CD4-positive, alpha-beta T cell treated with Interleukin-10 for 1 hour (primary cell): Measurements from ENCODE around the gene NXPH1.
A peak's percentile ranks its signal among the peaks of the same experiment; 100 is the strongest.

Experiments used
- DNase-seq: peaks from one replicate; pipeline ENCODE4 v3.0.0-alpha.2; 2020

The NXPH1 gene

DNA sequence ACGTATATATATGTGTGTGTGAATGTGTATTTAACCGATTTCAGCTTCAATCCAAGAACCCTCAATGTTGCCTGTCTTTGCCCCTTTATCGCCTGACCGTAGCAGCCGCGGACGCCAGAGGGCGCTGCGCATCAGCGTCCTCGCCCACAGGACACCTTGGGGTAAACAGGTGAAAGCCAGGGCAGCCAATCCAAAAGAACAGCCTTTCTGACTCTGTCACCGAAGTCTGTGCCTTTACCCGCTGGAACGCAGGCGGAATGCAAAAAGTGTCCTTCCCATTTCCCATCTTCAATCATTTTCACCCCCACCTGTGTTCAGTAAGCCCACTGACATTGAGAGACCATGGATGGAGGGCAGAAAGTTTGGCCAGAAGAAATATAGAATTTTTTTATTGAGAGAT, 3.6 kb downstream of the NXPH1 start:
- peak; percentile 34 for DNase-seq

DNA sequence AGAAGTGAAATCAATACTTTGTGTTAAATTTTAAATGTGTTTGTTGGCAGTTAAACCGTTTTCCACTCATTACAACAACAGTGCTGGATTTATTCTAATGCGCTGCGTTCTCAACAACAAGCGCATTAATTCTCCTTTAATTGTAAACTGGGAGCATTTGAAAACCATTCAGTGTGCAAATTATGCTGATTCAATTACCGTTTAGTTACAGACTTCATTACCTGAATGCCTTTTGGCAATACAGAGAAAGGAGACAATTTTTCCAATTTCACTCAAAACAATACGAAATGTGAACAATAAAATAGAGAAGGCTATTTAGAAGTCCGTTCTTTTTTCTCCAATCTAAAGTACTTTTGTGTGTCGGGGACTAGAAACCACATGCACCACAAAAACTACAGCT, 4.2 kb downstream of the NXPH1 start:
- no peak for DNase-seq

DNA sequence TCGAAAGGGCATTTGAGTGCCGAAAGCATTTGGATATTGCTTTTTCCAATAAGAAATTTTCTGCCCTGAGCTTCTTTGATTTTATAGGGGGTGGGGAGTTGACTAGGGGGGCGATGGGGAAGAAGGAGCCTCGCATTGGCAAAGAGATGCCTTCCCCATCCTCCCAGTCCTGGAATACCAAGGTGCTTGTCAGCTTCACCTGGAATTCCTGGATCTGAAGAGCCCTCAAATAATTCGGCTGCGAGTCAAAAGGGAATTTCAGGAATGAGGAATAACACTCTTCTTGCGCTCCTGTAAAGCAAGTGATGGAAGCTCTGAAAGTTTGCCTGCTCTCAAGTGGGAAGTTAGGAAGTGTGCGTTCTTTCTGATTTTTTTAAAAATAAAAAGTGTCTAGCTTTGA, 7.3 kb downstream of the NXPH1 start:
- no peak for DNase-seq

DNA sequence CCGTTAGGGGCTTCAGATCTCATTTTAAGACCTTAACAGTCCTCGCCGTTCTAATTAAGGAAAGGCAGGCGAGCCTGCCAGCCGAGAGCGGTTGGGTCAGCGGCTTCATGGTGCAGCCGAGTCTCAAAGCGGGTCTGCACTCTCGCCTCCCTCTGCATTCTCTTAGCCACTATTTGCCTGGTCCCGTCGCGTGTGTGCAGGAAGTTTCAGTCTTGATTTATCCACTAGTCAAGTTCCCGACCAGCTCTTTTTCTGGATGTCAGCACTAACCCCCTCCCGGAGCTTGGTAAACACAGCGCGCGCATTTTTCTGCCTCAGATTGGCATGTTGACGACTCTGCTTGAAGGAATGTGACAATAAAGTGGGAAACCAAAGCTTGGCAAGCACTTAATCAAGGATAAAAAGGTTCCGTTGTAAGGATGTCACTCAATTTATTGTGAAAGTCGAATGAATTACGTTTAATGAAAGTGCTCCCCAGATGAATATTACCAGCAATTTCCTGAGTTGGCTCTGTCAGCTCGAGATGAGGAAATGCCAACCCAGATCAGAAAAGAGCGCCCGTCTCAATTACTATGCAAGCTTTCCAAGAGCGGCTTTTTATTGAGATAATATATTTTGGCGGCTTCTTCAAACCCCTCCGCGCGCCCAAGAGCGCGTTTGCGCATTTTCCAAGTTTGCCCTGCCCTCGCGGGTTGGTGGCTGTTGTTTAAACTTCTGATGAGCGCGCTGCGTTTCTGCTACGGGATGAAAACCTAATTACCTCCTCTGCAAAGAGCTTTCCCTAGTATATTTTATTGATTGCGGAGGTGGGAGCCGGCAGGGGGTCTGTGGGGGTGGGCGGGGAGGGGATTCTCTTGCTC, 7.9 kb downstream of the NXPH1 start:
- DNase-seq = no peak

DNA sequence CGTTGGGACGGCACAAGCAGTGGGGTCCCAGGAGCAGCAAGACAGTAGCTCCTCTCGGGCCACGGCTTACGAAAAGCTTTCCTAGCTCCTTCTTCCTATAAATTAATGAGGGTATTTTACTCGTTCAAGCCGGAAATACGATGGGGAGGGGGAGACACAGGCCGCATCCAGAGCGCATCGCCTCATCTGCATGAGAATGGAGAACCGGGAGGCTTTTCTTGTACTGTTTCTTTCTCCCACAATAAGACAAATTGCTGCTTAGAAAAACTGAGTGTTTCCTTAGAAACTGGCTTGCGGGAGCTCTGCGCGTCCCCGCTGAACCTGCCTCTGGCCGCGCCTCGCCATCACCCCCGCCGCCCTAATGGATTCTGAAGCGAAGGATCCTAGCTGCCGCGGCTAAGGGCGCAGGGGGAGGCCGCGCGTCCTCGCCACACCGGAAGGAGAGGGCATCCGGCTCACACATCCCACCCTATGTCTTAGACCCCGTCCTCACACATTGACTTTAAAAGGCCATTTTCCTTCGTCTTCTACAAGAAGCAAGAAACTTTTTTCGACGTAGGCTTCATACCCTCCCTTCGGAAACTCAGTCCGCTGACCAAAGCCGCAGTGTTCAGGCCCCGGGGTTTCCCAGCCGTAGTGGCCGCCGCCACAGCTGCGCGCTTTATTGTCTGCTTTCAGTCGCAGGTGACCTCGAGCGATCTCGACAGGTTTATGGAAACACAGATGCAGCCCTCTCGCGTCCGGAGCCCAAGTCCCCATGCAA, 8.8 kb downstream of the NXPH1 start:
- no peak for DNase-seq

DNA sequence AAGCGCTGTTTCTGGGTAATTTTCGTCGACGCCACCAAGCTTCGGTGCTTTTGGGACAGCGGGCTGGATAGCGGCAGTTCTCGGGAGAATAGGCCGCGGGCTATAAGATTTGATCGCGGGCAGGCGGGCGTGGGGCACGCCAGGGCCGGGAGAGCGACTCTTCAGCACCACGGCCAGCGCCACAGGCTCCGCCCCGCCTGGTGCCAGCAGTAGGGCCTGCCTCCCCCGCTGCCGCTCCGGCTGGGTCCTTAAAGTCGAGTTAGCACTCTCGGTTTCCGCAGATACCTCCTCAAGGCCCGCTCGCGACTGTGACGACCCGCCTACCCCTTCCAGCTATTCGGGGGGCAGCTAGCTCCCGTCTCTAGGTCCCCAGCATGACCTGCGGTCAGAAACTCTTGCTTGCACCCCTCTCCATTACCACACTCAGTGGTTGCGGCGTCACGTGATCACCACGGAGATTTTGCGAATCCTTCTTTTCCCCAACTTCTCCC, 9.4 kb downstream of the NXPH1 start:
- DNase-seq = peak; percentile 11

DNA sequence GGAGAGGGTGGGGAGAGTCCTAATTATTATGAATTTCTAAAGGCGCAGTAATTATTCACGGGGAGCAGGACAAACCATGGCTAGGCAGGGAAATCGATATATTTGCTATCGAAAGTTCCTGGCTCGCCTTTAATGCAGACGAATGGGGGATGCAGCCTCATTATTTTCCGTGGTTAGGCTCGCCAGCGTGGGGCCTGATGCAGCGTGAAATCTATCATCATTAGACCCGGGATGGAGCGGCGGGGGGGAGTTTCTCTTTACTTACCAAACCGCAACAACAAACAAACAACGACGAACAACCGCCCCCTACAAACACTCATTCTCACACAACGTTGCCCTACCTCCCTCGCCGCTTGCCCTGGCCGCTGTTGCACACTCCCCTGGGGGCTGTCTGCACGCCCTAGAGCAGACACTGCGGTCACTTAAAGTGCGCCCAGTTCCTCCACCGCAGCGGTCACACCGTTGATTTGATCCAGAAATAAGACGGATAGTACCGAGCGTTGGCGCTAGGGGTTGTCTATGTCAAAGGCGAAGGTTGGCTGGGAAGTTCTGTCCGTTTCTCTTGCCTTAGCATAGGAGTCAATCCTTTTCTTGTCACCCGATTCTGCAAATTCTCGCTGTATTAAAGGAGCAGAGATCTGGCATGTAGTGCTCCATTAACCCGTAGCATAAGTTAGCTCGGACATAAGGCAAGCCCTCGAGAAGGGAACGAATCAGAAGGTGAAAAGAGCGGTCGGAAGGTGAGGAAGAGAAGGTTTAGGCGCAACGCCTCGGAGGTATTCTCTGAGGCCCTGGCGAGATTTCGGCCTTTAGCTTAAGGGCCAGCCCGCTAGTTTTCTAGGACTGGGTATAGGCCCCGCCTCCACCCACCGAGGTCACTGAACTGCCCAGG, 10.4 kb downstream of the NXPH1 start:
- no peak for DNase-seq

DNA sequence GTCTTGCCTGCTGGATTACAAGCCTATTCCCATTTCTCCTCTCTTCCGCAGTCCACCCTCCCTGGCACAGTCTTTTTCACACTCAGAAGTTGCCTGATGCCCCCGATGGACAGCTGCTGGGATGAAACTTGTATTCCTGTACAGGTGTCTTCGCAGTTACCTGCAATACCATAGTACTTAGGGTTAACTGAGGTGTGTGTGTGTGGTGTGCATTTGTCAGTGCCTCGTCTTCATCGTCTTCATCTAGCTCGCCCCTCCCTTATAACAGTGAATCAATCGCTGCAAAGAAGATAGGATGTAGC, 11.0 kb downstream of the NXPH1 start:
- DNase-seq = no peak

DNA sequence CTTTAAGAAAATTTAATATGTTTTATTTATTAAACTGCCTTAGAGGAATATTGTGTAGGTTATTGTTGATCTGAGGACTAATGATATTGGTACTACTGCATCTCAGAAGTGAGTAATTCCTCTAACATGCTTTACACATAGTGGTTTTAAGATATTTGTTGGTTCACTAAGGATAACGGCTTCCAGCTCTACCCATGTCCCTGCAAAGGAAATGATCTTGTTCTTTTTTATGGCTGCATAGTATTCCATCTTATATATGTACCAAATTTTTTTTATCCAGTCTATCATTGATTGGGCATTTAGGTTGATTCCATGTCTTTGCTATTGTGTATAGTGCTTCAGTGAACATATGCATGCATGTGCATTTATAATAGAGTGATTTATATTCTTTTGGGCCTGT, 20.1 kb downstream of the NXPH1 start:
- no peak for DNase-seq

DNA sequence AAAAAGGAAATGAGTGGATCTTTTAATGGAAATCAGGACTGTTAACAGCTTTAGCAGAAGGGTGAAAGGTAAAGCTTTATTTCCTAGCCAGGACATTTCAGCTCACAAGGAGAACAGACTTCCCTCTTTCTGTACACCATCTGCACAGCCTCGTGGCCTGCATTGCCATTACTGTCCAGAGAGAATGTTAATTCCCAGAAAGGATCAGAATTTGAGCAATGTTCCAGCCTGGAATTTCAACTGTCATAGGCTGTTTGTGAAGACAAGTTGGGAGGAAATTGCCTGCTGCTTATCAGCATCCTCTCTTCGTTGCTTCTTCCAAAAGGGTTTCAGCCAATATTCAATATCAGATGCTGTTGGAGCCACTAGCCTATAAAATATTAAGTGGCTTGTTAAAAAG, 22.0 kb downstream of the NXPH1 start:
- no peak for DNase-seq

DNA sequence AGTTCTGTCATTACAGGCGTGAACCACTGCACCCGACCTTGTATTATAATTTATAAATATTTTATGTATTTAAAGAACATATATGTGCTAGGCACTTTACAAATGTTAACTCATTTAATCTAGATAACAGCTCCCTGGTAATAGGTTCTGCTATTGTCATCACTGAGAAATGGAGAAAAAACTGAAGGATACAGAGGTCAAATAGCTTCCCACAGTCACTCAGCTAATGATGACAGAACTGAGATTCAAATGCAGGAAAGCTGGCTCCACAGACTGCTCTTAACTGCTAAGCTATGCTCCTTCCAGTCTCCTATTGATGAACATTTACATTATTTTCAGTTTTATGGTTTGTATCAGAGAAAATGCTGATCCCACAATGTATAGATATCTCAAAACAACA, 28.9 kb downstream of the NXPH1 start:
- DNase-seq = no peak

DNA sequence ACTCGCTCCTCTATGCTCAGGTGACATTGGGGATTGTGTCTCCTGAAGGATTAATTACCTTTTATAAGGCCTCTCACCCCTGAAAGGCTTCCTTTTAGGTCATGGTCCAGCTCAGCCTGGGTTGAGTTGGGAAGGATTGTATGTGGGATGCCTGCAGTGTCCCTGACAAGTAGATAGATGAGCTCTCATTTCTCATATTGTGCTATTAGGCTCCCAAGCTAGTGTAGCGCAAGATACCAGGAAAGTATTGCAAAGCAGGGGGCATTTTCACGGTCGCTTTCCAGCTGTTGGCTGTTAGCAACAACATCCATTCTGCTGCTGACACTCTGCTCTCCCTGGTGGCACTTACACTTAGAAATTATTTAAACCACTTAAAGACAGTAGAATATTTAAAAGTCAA, 31.9 kb downstream of the NXPH1 start:
- no peak for DNase-seq

DNA sequence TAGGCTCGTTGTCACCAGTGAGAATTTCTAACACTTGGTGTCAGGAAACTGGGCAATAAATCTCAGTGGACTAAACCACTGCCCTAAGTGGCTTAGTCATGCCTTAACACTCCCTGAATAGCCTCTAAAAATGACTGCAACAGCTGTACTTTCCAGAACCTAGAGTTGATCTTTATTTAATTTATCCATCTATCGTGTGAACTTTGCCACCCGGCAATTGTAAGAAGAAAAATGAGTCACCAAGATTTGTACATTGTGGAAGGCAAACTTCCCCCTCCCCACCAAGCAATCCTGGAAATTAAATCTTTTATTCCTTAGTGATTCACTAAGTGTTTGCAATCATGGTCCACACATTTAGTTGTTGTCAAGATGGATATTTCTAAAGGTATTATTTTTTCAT, 47.1 kb downstream of the NXPH1 start:
- no peak for DNase-seq

DNA sequence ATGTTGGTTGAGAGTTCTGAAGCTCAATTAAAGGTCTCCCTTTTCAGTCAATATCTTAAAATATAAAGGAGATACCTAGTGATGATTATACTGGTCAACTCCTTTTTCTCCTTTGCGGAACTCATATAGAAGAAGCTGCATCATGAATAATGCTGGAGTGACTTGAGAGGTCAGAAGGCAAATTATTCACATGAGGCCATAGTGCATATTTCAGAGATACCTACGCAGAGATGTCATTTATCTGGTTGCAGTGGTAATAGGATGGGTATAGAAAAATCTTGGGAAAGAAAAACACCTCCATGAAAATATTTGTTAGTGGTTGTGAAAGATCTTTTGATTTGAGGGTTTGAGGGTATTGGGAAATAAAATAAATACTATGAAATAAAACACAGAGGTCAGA, 47.7 kb downstream of the NXPH1 start:
- no peak for DNase-seq

DNA sequence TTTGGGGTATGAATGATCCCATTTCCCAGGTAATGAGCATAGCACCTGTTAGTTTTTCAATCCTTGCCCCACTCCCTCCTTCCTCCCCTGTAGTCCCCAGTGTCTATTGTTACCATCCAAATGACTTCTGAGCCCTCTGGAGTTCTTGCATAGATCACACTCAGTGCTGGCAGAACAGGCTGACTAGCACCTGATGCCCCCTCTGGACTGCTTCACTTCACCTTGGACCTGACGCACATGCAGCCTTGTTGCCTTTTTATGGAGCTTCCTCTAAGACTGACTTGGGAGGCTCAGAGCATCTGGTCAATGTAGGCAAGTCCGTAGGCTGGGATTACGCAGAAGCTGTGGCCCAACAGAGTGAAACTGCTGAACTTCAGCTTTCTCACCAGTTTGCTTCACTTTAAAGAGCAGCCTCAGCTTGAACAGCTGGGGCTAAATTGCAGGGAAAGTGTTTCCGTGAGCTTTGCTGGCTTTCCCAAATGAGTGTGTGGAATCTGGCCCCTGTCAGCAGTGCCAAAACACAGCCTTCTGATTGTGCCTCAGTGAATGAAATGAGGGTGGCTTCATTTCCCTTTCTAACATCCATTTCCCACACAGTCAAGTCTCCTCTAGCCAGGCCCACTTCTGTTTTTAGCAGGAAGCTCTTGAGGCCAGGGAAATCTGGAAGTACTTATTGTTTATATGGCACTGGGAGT, 48.5 kb downstream of the NXPH1 start:
- DNase-seq = no peak

DNA sequence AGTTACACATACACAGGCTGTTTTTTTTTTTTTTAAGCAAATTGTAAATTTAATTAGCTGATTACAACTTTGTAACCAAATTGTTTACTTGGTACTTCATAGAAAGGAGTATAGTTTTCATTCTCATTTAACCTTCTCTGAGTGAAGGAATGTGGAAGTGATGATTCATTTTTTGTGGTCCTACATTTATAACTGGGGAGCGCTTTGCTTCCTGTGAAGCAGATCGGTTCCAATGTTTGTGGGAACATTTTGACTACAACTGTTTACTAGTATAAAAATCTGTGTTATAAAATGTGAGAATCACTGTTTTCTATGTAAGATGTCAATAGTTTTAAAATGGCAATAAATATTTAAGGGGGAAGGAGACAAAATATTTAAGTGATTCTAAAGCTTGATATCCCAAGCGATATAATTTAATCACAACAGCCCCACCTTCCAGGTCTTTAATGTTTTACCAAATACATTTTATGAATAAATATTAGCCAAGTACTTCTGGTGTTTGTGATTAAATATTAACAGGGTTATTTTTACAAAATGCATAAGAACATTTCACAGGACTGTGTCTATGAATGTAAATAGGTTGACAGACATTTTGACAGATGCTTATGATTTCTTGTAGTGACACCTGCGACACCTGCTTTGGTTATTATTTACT, 57.1 kb downstream of the NXPH1 start:
- no peak for DNase-seq

DNA sequence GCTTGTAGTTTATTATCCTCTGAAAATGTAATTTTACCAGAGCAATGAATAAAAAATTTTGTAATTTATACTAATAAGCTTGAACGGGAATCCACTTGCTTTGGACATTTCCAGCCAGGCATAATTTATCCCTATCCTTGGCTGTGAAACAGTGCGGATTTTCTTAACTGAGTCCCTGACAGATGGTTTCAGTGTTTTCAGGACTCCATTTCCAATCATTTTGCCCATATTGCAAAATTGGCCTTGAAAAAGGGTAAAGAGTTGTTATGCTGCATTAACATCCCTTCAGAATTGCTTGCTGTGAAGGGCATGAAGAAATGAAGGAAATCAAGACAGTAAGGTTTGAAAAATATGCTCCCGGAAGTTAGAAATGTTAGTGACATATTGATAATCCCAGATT, 57.7 kb downstream of the NXPH1 start:
- DNase-seq = no peak

DNA sequence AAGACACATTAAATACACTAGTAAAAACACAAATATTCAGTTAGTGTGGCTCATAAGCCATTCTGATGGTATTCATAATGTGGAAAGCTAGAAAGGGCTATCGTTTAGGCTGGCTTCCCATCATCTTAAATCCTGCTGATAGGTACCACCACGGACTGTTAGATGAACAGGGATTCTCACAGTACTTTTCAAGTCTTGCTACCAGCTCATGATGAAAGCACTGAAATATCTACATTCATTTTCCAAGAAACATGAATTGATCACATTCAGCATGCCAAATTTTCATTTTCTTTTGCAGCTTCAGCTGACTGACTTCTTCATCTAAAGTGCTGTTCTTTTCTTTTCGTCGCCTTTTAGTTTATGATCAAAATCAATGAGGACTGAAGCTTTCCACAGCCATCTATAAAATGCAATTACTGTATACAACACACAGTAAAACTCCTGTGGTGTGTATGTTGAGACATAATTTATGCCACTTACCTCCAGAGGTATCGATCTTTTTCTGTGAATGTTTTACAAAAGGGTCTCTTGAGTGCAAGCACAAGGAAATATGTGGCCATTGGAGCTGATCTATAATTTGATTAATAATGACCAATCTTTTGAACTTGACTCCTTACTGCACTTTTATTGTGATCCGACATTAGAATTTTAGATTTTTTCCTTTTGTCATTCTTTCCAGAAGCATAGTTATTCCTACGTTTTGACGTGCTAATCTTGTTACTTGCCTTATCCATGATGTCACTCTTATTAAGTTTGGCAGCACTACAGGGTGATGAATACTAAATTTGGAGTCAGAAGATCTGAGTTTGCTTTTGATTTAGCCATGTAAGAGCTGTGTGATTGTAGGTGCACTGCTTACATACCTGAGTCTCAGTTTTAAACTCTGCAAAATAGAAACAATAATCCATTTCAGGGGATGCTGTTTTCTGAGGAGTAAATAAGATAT, 58.4 kb downstream of the NXPH1 start:
- no peak for DNase-seq

DNA sequence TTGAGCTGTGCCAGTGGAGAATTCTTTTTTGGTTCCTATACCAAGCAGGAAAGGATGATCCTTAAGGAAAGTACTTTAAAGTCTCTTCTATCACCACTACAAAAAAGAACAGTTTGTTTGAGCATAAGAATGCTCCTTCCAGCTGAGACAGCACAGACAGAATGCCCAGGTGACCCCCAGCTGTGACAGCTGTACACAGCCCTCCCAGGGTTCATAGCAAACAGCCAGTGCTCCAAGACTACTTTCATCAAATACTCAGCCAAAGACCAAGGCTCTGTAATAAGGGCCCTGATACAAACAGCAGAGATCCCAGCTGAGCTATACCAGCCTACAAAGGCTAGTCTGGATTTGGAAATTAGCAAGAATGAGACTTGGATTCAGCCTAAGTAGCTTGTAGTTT, 65.7 kb downstream of the NXPH1 start:
- no peak for DNase-seq

DNA sequence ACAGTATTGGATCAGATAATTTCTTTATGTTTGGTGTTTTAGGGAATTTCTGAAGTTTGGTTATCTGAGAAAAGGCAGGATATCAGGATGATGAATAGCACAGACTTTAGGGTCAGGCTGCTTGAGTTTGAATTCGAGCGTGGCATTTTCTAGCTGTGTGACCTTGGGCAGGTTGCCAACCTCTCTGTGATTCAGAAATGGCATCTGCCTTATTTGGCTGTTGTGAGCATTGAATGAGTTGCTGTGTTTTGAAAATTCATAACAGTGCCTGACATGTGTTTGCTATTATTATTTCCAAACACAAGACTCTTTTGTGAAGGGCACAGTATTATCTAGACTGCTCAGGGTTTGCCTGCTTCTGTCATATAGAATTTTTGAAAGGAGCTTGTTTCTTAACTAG, 66.9 kb downstream of the NXPH1 start:
- DNase-seq = no peak

DNA sequence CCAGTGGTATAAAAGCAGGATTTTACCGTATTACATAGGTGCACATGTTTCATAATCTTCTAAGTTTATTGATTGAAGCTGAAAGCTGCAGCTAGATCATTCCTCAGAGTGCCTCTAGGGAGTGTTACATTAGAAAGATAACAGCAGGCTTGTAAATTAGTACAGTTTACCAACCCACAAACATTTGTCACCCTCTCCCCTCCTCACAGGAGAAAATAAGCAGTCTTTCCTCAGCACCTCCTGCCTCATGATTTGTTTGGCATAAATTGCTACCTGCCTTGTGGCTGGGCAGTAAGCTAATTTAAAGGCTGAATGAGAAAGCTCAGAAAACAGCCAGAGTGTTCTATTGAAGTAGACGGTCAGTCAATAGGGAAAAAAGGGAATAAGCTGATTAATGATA, 74.2 kb downstream of the NXPH1 start:
- DNase-seq = no peak
